ELR (cell line): ENCODE data around the gene TOMM40.
"Not testable (repeated sequence)": the region's sequence is repeated elsewhere in the genome, so short reads cannot be mapped to it uniquely, and the experiment has no call there.

Experiments
- DNase-seq: peaks from one replicate; pipeline ENCODE4 v3.0.0-alpha.2; 2015; ENCODE audit warnings: low read depth

Gene TOMM40

DNA sequence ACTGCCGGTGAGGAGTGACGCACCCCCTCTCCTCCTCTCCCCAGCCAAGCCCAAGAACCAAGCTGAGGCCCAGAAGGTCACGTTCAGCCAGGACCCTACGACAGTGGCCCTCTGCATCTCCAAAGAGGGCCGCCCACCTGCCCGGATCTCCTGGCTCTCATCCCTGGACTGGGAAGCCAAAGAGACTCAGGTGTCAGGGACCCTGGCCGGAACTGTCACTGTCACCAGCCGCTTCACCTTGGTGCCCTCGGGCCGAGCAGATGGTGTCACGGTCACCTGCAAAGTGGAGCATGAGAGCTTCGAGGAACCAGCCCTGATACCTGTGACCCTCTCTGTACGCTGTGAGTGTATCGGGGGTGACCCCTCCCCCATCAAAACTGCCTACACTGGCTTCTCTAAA is 19.2 kb upstream of the TOMM40 start:
- DNase-seq: no peak

DNA sequence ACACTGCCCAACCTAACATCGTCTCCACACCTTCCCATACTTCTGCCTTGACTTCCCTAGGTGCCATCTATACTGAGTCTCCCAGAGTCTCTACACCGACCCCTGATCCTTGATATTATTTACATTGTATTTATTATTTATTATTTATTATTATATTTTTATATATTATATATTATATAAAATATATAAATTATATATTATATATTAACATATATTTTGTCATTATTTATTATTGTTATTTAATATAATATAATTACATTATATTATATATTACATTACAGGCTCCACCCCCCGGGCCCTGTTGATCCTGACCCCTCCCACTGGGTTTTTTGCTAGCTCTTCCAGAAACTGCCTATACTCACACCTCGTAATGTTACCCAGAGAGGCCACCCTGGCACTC is 18.4 kb upstream of the TOMM40 start:
- DNase-seq: no peak

DNA sequence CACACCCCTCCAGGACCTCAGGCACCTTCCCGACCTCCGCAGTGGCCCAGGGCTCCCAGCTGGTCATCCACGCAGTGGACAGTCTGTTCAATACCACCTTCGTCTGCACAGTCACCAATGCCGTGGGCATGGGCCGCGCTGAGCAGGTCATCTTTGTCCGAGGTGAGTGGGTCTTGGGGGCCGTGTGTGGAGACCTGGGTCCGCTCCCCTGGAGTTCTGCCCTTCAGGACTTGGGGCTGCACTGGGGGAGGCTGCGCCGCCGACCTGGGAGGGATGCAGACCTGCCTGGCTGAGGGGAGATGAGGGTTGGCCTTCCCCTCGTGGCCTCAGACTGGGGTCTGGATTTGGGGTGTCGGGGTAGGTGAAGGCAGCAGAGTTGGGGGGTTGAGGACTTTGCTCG is 16.7 kb upstream of the TOMM40 start:
- DNase-seq: no peak

DNA sequence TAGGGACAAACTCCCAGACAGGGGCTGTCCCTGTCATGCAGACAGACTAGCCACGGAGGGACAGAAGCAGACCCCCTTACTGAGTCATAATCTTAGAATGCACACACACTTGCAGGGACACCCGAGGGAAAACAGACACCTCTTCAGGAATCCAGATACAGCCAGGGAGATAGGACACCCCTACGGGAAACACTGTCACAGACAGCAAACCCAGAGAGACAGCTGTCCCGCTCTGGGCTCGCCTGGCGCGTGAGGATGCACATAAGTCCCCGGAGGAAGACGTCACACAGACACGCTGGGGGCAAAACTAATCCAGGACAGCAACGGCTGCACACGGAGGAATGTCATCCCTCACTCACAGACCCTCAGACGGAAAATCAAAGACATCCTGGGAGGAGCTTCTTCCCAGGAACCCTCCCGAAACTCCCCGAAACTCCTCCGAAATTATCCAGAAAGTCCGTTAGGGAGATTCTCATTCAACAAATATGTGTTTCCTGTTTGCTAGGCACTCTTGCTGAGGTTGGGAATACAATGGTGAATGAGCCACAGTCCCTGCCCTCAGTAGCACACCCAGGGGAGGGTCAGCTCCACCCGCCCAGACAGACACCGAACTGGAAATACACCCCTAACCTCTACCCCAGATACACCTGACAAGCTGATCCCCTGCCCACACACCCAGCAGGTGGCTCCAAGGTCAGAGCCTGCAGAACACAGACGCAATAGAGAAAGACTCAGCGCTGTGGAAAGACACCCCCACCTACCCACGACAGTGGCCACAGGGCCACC is 15.2 kb upstream of the TOMM40 start:
- DNase-seq: peak; percentile 82

DNA sequence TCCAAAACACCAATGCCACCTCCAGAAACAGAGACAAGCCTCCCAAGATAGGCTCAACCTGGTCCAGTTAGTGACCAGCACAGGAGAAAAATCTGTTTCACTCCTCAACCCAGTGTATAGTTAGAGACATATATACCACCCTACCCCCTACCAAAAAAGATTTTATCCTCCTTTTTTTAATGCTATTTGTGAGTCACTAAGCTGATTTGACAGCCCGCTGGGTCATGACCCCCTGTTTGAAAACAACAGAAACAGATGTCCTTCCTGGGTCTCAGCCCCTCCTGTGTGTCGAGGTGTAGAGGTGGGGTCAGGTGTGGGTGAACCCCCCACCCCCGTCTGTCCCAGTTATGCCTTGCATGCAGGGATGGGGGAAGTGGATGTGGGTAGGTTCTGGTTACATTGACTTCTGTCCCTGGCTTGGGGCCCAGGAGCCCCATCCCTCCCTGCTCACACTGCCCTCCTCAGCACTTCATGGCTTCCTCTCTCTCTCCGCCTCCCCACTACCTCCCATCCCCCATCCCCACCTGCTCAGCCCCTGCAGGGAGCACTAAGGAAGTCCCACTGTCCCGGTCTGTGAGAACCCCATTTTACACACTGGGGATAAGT is 14.0 kb upstream of the TOMM40 start:
- DNase-seq: no peak

DNA sequence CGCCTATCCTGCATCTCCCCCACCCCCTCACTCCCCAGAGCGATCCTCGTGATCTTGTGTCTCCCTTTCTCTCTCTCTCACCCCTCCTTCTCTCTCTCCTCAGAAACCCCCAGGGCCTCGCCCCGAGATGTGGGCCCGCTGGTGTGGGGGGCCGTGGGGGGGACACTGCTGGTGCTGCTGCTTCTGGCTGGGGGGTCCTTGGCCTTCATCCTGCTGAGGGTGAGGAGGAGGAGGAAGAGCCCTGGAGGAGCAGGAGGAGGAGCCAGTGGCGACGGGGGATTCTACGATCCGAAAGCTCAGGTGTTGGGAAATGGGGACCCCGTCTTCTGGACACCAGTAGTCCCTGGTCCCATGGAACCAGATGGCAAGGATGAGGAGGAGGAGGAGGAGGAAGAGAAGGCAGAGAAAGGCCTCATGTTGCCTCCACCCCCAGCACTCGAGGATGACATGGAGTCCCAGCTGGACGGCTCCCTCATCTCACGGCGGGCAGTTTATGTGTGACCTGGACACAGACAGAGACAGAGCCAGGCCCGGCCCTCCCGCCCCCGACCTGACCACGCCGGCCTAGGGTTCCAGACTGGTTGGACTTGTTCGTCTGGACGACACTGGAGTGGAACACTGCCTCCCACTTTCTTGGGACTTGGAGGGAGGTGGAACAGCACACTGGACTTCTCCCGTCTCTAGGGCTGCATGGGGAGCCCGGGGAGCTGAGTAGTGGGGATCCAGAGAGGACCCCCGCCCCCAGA is 12.8 kb upstream of the TOMM40 start:
- DNase-seq: no peak

DNA sequence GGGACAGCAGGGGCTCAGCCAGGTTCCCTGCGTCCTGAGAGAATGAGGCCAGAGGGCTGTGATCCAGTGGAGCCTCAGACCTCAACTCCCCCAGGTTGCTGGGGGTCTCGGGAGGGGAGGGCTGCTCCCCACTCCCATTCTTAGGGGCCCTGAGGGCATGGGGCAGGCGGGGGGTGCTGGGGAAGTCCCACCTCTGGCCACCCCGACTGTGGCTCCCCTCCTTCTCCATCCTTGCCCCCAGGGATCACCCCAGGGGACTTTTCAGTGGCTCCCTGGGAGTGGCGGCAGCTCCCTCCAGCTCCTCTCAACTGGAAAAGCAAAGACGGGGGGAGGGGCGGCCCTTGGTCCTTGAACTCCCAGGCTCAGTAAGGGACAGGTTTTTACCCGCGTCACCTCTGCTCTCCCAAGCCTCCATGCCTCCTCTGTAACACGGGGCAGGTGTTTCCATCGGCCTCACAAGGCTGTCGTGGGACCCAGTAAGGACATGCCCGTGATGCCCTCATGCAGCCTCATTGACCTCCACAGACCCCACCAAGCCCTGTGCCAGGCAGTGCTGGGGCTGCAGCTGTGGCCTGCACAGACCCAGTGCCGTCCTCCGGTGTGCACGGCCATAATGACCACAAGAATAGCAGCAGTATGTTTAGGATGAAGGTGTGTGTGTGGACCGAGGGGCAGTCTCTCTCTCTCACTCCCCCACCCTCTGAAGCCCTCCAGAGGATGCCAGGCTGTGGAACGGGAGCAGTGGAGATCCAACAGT is 11.6 kb upstream of the TOMM40 start:
- DNase-seq: no peak

DNA sequence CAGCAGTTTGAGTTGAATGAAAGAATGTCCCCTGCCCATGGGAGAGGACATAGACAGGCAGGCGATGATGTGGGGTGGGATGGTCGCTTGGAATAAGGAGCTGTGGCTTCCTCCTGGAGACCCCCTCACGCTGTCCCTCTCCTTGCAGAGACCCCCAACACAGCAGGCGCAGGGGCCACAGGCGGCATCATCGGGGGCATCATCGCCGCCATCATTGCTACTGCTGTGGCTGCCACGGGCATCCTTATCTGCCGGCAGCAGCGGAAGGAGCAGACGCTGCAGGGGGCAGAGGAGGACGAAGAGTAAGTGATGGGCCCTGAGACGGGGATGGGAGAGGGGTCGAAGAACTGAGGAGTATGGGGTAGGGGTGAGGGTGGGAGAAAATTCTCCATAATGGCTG is 9.0 kb upstream of the TOMM40 start:
- DNase-seq: no peak

DNA sequence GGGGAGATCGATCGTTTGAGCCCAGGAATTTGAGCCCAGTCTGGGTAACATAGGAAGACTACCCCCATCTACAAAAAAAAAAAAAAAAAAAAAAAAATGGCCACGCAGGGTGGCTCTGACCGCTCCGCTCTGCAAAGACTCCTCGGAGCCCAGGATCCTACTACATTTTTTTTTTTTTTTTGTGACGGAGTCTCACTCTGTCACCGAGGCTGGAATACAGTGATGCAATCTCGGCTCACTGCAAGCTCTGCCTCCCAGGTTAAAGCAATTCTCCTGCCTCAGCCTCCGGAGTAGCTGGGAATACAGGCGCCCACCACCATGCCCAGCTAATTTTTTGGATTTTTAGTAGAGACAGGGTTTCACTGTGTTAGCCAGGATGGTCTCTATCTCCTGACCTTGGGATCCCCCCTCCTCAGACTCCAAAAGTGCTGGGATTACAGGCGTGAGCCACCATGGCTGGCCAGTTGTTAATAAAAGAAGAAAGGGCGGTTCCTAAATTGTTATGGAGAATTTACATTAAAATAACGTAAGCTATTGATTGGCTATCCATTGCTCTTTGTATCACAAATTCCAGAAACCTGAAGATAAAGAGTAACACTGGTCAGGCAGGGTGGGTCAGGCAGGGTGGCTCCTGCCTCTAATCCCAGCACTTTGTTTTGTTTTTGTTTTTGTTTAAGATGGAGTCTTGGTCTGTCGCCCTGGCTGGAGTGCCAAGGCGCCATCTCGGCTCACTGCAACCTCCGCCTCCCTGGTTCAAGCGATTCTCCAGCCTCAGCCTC is 8.2 kb upstream of the TOMM40 start:
- not testable (repeated sequence) for DNase-seq

DNA sequence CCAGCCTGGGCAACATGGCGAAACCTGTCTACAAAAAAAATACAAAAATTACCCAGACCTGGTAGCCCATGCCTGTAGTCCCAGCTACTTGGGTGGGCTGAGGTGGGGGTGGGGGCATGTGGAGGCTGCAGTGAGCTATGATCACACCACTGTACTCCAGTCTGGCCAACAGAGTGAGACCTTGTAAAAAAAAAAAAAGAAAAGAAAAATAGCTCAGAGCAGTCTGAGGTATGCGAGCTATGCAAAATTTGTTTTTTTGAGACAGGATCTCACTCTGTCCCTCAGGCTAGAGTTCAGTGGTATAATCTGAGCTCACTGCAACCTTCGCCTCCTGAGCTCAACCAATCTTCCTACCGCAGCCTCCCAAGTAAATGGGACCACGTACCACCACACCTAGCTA is 7.1 kb upstream of the TOMM40 start:
- DNase-seq: no peak

DNA sequence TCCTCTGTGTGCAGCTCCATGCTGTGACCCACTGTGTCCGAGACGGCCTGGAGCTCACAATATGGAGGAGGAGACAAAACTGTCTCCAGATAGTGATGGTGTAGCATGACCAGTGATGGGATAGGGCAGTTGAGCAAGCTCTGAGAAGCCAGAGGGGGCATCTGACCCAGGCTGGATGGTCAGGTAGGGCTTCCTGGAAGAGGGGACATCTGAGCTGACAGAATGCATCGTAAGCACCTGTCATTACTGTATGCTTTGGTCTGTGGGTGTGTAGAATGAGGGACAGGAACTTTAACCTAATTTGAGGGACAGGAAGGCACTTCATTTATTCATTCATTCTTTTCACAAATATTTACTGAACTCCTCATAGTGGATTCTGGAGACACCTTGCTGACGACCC is 6.5 kb upstream of the TOMM40 start:
- DNase-seq: no peak

DNA sequence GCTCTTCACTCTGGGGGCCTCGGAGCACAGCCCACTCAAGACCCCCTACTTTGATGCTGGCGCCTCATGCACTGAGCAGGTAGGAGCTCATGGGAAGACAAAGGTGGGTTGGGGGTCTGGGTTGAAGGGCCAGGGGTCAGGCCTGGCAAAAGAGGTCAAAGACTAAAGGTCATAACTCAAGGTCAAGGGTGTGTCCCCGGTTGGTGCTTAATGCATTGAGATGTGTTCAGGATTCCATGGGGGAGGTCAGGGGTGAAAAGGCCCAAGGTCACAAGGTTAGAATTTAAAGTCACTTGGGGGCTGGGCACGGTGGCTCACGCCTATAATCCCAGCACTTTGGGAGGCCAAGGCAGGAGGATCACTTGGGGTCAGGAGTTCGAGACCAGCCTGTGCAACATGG is 4.9 kb upstream of the TOMM40 start:
- DNase-seq: no peak

DNA sequence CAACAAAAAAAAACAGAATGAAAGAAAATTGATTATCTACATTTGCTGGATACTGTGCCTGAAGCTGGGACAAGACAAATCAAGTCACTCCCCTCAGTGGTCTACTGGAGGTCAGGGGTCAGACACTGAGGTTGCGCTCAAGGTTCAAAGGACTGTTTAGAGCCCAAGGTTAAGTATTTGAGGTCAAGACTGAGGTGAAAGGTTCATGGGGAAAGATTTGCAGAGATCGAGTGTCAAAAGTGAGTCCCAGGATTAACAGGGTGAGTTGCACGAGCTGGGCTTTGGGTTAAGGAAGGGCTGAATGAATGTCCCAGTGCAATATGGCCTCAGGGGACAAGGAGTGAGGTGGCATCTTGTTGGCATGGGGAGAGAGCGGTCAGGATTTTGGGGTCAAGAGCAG is 3.4 kb upstream of the TOMM40 start:
- DNase-seq: no peak

DNA sequence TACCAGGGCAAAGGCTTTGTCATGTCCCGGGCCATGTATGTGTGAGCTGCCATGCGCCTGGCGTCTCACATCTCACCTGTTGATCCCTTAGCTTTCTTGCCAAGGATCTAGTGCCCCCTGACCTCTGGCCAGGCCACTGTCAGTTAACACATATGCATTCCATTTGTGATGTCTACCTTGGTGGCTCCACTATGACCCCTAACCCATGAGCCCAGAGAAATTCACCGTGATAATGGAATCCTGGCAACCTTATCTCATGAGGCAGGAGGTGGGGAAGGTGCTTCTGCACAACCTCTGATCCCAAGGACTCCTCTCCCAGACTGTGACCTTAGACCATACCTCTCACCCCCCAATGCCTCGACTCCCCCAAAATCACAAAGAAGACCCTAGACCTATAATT is 2.7 kb upstream of the TOMM40 start:
- not testable (repeated sequence) for DNase-seq

DNA sequence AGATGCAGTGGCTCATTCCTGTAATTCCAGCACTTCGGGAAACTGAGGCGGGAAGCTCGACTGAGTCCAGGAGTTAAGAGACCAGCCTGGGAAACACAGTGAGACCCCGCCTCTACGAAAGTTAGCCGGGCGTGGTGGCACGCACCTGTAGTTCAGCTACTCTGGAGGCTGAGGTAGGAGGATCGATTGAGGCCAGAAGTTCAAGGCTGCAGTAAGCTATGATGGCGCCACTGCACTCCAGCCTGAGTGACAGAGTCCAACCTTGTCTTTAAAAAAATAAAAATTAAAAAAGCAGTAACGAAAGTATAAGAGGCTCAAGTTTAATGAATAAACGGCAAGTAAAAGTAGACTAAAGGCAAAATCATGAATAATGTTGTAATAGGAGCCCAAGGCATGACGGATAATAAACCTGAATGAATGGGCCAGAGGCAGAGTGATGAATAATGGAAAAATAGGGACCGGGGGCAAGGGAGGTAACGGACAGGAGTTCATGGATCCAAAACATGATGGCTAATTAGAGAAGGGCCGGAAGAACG is 1.2 kb upstream of the TOMM40 start:
- no peak for DNase-seq

DNA sequence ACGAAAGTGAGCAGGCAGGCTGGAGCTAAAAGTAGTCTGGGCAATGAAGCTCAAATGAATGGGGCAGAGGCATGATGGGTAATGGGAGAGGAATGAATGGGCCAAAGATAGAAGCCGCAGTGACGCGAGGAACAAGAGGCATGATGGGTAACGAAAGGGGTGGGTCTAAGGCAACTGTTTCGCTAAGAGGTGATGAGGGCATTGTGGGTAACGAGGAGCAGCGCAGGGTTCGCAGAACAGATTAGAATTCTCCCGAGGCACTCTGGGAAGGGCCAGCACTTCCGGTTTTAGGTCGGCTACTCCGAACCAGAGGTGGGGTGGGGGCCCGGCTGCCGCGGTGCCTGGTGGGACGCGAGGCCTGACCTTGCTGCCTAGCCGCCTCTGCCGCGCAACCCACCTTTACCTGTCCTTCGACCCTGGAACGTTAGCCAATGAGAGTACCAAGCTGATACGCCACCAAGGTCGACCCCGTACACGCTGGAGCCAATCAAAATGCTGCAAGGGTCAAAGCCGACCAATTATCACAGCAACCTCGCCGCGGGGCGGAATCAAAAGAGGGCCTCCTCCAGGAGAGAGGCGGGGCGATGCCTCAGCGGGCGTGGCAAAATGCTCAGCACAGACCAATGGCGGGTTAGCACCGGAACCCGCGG is 563 bp upstream of the TOMM40 start:
- DNase-seq: peak; percentile 100

DNA sequence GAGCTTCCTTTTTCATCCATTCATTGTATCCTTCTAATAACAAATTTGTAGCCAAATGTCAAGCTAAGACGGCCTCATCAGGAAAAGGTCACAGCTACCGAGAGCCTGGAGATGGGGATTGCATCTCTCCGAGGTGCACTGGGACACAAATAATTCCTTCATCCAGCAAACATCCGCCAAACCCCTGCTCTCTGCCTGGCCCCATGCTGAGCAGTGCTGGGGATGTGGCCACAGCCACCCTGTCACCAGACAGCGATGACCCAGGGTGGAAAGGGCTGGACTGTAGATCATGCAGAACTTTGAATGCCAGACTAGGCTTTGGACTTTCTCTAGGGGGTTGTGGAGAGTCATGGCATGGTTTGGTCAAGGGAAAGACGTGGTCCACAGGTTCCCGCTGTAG is 1.9 kb downstream of the TOMM40 start:
- no peak for DNase-seq

DNA sequence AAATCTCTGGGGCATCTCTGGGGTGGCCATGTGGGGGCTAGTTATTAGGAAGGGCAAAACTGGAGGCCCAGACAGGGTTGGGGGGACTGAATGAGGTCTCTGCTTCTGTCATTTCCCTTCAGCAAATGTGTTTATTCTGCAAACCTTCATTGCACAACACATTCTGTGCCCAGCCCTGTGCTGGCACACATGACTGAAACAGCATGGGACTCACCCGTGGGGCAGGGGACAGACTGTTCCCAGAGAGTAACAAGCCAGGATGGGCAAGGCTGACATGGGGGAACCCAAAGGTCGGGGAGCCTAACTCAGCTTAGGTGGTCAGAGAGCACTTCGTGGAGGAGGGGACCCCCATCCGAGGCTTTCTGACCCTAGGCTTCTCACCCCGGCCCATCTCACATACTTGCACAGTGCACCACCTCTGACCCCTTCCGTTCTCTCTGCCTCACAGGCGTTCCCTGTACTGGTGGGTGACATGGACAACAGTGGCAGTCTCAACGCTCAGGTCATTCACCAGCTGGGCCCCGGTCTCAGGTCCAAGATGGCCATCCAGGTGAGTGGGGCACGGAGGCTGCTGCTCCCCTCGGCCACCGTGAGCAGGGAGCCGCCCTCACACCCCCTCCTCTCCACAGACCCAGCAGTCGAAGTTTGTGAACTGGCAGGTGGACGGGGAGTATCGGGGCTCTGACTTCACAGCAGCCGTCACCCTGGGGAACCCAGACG is 2.4 kb downstream of the TOMM40 start:
- DNase-seq: no peak

DNA sequence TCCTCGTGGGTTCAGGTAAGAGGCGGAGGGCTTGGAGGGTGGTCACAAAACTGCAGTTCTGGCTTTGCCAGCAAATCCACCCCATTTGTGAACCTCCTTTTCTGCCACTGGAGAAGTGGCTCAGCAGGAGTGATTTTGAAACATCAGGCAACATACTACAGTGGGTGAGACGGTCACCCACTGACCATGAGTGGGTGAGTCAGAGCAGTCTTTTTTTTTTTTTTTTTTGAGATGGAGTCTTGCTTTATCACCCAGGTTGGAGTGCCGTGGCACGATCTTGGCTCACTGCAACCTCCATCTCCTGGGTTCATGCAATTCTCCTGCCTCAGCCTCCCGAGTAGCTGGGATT is 3.0 kb downstream of the TOMM40 start:
- DNase-seq: no peak

DNA sequence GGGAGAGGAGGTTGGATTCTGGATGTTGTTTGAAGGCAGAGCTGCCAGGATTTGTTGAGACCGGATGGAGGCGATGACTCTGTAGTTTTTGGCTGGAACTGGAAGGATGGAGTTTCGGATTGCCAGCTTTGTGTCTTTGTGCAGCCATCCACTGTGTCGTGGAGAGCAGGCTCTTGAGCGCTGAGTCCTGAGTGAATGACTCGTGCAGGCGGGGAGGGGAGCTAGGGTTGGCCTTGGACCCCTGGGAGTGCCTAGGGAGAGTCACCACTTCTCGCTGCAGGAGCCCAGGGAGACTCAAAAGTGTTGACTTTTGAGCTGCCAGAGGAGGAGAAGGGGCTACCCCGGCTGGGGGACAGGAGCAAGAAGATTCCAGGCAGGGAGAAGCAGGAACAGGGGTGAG is 3.9 kb downstream of the TOMM40 start:
- DNase-seq: no peak
